ENCODE data around the gene DNAJC16.
"Not testable (repeated sequence)": the region's sequence is repeated elsewhere in the genome, so short reads cannot be mapped to it uniquely, and the experiment has no call there.

The DNAJC16 gene

GRCh38 chr1:15603966-15604282, 77.3 kb downstream of the DNAJC16 start:
- H3K36me3 ChIP-seq (ENCODE audit: control insufficient read depth in 2 of 2, insufficient read depth in 1 of 2, low read length in 2 of 2); H3K9me3 ChIP-seq (ENCODE audit: control insufficient read depth, insufficient read depth, low read depth, low read length); H3K4me3 ChIP-seq (ENCODE audit: low read depth, low read length); CTCF ChIA-PET; H3K4me1 ChIP-seq (ENCODE audit: control insufficient read depth, insufficient read depth, low read length): not testable (repeated sequence)
- peak overlapping the region; percentile 43; the same call in 1 of the 2 replicates for H3K27ac ChIP-seq (ENCODE audit: extremely low read depth, low read depth, low read length)
- TF ChIP-seq ZNF701 (tag by site-specific recombination; IDR thresholded peaks at IDR 0.05) (peak; percentile 59; the same call in 1 of the 2 replicates), TSHZ1 (tag by site-specific recombination; IDR thresholded peaks at IDR 0.05; ENCODE audit: borderline replicate concordance) (0 out of 2 replicates have a peak, but pooled peaks have one; percentile 10), ZNF391 (tag by site-specific recombination; IDR thresholded peaks at IDR 0.05; ENCODE audit: borderline replicate concordance, low read depth) (0 out of 2 replicates have a peak, but pooled peaks have one; percentile 43)
- POLR2A ChIA-PET = interaction anchor here (0.8 to 2.4 kb wide), 8 partner anchors 8 to 77 kb away, joined by 3 to 23 read pairs (median 4); partner anchors contain the start of genes DDI2 and DNAJC16

GRCh38 chr1:15604400-15604799, 77.8 kb downstream of the DNAJC16 start:
- CTCF ChIA-PET = interaction anchor here (0.8 to 1.2 kb wide), 2 partner anchors 8 to 115 kb away, joined by 4 read pairs; no protein-coding TSS in a partner anchor
- POLR2A ChIA-PET = interaction anchor here (1.4 to 2.4 kb wide), 3 partner anchors 10 to 19 kb away, joined by 4 to 23 read pairs (median 7); partner anchors contain the start of gene DDI2
- H3K36me3 ChIP-seq (ENCODE audit: control insufficient read depth in 2 of 2, insufficient read depth in 1 of 2, low read length in 2 of 2); H3K4me3 ChIP-seq (ENCODE audit: low read depth, low read length); H3K27ac ChIP-seq (ENCODE audit: extremely low read depth, low read depth, low read length); H3K9me3 ChIP-seq (ENCODE audit: control insufficient read depth, insufficient read depth, low read depth, low read length); H3K4me1 ChIP-seq (ENCODE audit: control insufficient read depth, insufficient read depth, low read length): not testable (repeated sequence)

- TF ChIP-seq ZNF664 (tag by site-specific recombination; IDR thresholded peaks at IDR 0.05) (0 out of 2 replicates have a peak, but pooled peaks have one; percentile 11), ZFP3 (tag by site-specific recombination; IDR thresholded peaks at IDR 0.05; ENCODE audit: low read depth) (no peak), ZNF426 (tag by site-specific recombination; IDR thresholded peaks at IDR 0.05) (no peak)
- Histone ChIP-seq H3K4me1 (ENCODE audit: control insufficient read depth, insufficient read depth, low read length) (no peaks in the 10 kb centered on the region), H3K27ac (ENCODE audit: extremely low read depth, low read depth, low read length) (no peak overlapping the region), H3K4me3 (ENCODE audit: low read depth, low read length) (no peak overlapping the region), H3K36me3 (ENCODE audit: control insufficient read depth in 2 of 2, insufficient read depth in 1 of 2, low read length in 2 of 2) (no peaks in the 10 kb centered on the region), H3K9me3 (ENCODE audit: control insufficient read depth, insufficient read depth, low read depth, low read length) (no peaks in the 10 kb centered on the region)
- ChIA-PET POLR2A (interaction anchor here (2.4 kb wide), 1 partner anchor 11 kb away, joined by 23 read pairs; the partner anchor contains the start of gene DDI2), CTCF (interaction anchor here (1.2 to 1.4 kb wide), 2 partner anchors 10 to 135 kb away, joined by 4 to 5 read pairs; no protein-coding TSS in a partner anchor)
These were observed 79.0 kb downstream of the DNAJC16 start for GRCh38 chr1:15605398-15606383.

- TF ChIP-seq ZNF792 (tag by site-specific recombination; IDR thresholded peaks at IDR 0.05) (no peak), ZBTB49 (tag by site-specific recombination; IDR thresholded peaks at IDR 0.05; ENCODE audit: low read depth) (no peak), SETDB1 (IDR thresholded peaks at IDR 0.05; ENCODE audit: insufficient read length, low read length) (peak; percentile 88), PRDM1 (tag by site-specific recombination; IDR thresholded peaks at IDR 0.05) (peak; percentile 11; the same call in 1 of the 2 replicates)
- no peaks in the 10 kb centered on the region for H3K9me3 ChIP-seq (ENCODE audit: control insufficient read depth, insufficient read depth, low read depth, low read length)
- ChIA-PET CTCF (no interaction called here), POLR2A (no interaction called here)
- no peaks in the 10 kb centered on the region for H3K36me3 ChIP-seq (ENCODE audit: control insufficient read depth in 2 of 2, insufficient read depth in 1 of 2, low read length in 2 of 2)
- H3K4me3 ChIP-seq (ENCODE audit: low read depth, low read length) = no peak overlapping the region
- no peaks in the 10 kb centered on the region for H3K4me1 ChIP-seq (ENCODE audit: control insufficient read depth, insufficient read depth, low read length)
- H3K27ac ChIP-seq (ENCODE audit: extremely low read depth, low read depth, low read length) = no peak overlapping the region
These were observed 83.0 kb downstream of the DNAJC16 start for GRCh38 chr1:15609631-15610030.
